Mesendoderm (in vitro differentiated cells): Measurements from ENCODE around the gene IPMK. TPM values are rescaled to one million over a fixed set of nuclear protein-coding genes. Genes with fewer than 3 reads are reported as not detected.

Source experiments
- DNase-seq: peaks from one replicate; pipeline ENCODE4 v3.0.0; 2013
- H2AK5ac ChIP-seq: 2 replicates; pipeline ENCODE4 v1.6.1; 2013; ENCODE audit warnings: low read length, inconsistent platforms
- H2BK120ac ChIP-seq: 2 replicates; pipeline ENCODE4 v1.6.1; 2013; ENCODE audit warnings: low read depth, mild to moderate bottlenecking, low read length, moderate library complexity, mixed read lengths
- H2BK15ac ChIP-seq: replicated peaks from 2 replicates; pipeline ENCODE4 v1.6.1; 2013; ENCODE audit warnings: low read depth, mild to moderate bottlenecking, moderate library complexity
- H2BK5ac ChIP-seq: 2 replicates; pipeline ENCODE4 v1.6.1; 2013; ENCODE audit warnings: low read length, inconsistent platforms
- H3K18ac ChIP-seq: 2 replicates; pipeline ENCODE4 v1.6.1; 2013; ENCODE audit warnings: mild to moderate bottlenecking, low read length, mixed read lengths
- H3K23ac ChIP-seq: one replicate; pipeline ENCODE4 v1.6.1; 2013; ENCODE audit warnings: low read length
- H3K27ac ChIP-seq: 2 replicates; pipeline ENCODE4 v1.5.1; 2013; ENCODE audit warnings: low read depth, mild to moderate bottlenecking, inconsistent platforms, low read length, moderate library complexity
- H3K27me3 ChIP-seq: 2 replicates; pipeline ENCODE4 v1.6.1; 2013; ENCODE audit warnings: low read length, control low read depth, mild to moderate bottlenecking, inconsistent platforms; ENCODE audit not compliant: insufficient read depth, poor library complexity
- H3K36me3 ChIP-seq: 2 replicates; pipeline ENCODE4 v1.6.1; 2013; ENCODE audit warnings: low read length, inconsistent platforms; ENCODE audit not compliant: control insufficient read depth, insufficient read depth
- H3K4ac ChIP-seq: one replicate; pipeline ENCODE4 v1.6.1; 2013; ENCODE audit warnings: low read depth, mild to moderate bottlenecking, low read length, moderate library complexity
- H3K4me1 ChIP-seq: 2 replicates; pipeline ENCODE4 v1.6.1; 2013; ENCODE audit warnings: low read depth, low read length, inconsistent platforms; ENCODE audit not compliant: control insufficient read depth
- H3K4me2 ChIP-seq: 2 replicates; pipeline ENCODE4 v1.6.1; 2013; ENCODE audit warnings: low read length
- H3K4me3 ChIP-seq: 2 replicates; pipeline ENCODE4 v1.5.1; 2013; ENCODE audit warnings: mild to moderate bottlenecking, low read length
- H3K56ac ChIP-seq: one replicate; pipeline ENCODE4 v1.6.1; 2013; ENCODE audit warnings: low read length
- H3K79me1 ChIP-seq: 2 replicates; pipeline ENCODE4 v1.6.1; 2013; ENCODE audit warnings: low read length, inconsistent platforms
- H3K79me2 ChIP-seq: 2 replicates; pipeline ENCODE4 v1.6.1; 2013; ENCODE audit warnings: mild to moderate bottlenecking, low read length; ENCODE audit not compliant: control insufficient read depth, insufficient read depth
- H3K9ac ChIP-seq: 2 replicates; pipeline ENCODE4 v1.6.1; 2013; ENCODE audit warnings: low read length, inconsistent platforms
- H4K5ac ChIP-seq: one replicate; pipeline ENCODE4 v1.6.1; 2013; ENCODE audit warnings: low read length
- H4K8ac ChIP-seq: one replicate; pipeline ENCODE4 v1.6.1; 2013; ENCODE audit warnings: low read depth, mild to moderate bottlenecking, control low read depth, low read length, moderate library complexity
- WGBS: extraction: QIAGEN DNeasy Blood & Tissue Kit; methylation state at CpG from one replicate; pipeline ENCODE4 v1.1.7; 2013; ENCODE audit warnings: low lambda C conversion rate, missing lambda C conversion rate; ENCODE audit not compliant: insufficient coverage; ENCODE audit errors: extremely low coverage; 5-methylcytosine and 5-hydroxymethylcytosine counted together
- polyA plus RNA-seq, 2 experiments: library from polyadenylated mRNA; stranded (reverse); fragments of 200-250 nt; gene quantifications; one replicate each; pipeline ENCODE4 v1.2.3, GENCODE V29; 2013

The IPMK gene
- 8.0 TPM for polyA plus RNA-seq (2013, experiment 1 of 2)
- 8.3 TPM for polyA plus RNA-seq (2013, experiment 2 of 2)

GRCh38 chr10:58267713-58268453 lies at the start of gene IPMK:
Gene IPMK, minus strand, starts transcription at chr10:58267894. Its CDS starts 283 bp downstream, at chr10:58267611.
- H4K8ac ChIP-seq, result no peak within 1 kb of the TSS
- H3K4me1 ChIP-seq, result no peaks in the 10 kb centered on the region
- H3K56ac ChIP-seq, result peak within 1 kb of the TSS; percentile 96
- peak within 1 kb of the TSS; percentile 73 for H2BK5ac ChIP-seq
- no CpG with 5 or more reads among the region's 76 CpGs for WGBS
- H3K18ac ChIP-seq, result peak within 1 kb of the TSS; percentile 91
- no peak within 1 kb of the TSS for H3K4ac ChIP-seq
- no peaks in the 10 kb centered on the region for H3K36me3 ChIP-seq
- H3K27me3 ChIP-seq, result no peaks in the 10 kb centered on the region
- peak within 1 kb of the TSS; percentile 82 for H3K9ac ChIP-seq
- H2BK120ac ChIP-seq, result no peak within 1 kb of the TSS
- H3K4me3 ChIP-seq, result peak within 1 kb of the TSS; percentile 72
- peak within 1 kb of the TSS; percentile 97 for H3K23ac ChIP-seq
- H3K27ac ChIP-seq, result peak within 1 kb of the TSS; percentile 81
- no peak within 1 kb of the TSS for H2BK15ac ChIP-seq
- H4K5ac ChIP-seq, result no peak within 1 kb of the TSS
- peaks cover 2% of the 10 kb centered on the region for H3K79me1 ChIP-seq
- DNase-seq, result peak; percentile 94
- peaks cover 16% of the 10 kb centered on the region for H3K79me2 ChIP-seq
- H3K4me2 ChIP-seq, result peak within 1 kb of the TSS; percentile 86
- H2AK5ac ChIP-seq, result no peak within 1 kb of the TSS

- H3K27me3 ChIP-seq, result no peaks in the 10 kb centered on the region
- H3K23ac ChIP-seq, result no peak overlapping the region
- H3K4me2 ChIP-seq, result no peak overlapping the region
- no peak overlapping the region for H2AK5ac ChIP-seq
- no peaks in the 10 kb centered on the region for H3K79me2 ChIP-seq
- H3K79me1 ChIP-seq, result no peaks in the 10 kb centered on the region
- H3K4ac ChIP-seq, result no peak overlapping the region
- no peak overlapping the region for H3K56ac ChIP-seq
- H2BK15ac ChIP-seq, result no peak overlapping the region
- no peaks in the 10 kb centered on the region for H3K36me3 ChIP-seq
- no peak overlapping the region for H3K9ac ChIP-seq
- H2BK120ac ChIP-seq, result no peak overlapping the region
- no peak overlapping the region for H4K5ac ChIP-seq
- no peak overlapping the region for H3K18ac ChIP-seq
- H3K27ac ChIP-seq, result no peak overlapping the region
- no peaks in the 10 kb centered on the region for H3K4me1 ChIP-seq
- H4K8ac ChIP-seq, result no peak overlapping the region
- H2BK5ac ChIP-seq, result no peak overlapping the region
- H3K4me3 ChIP-seq, result no peak overlapping the region
- no peak for DNase-seq
Measured at GRCh38 chr10:58316874-58317273, 49.2 kb upstream of the IPMK start.

GRCh38 chr10:58311026-58311425 lies 43.3 kb upstream of the IPMK start:
- no peak overlapping the region for H2BK5ac ChIP-seq
- no peak overlapping the region for H3K4me3 ChIP-seq
- no peak overlapping the region for H4K5ac ChIP-seq
- H3K36me3 ChIP-seq, result no peaks in the 10 kb centered on the region
- no peak overlapping the region for H2BK15ac ChIP-seq
- H4K8ac ChIP-seq, result no peak overlapping the region
- no peak overlapping the region for H2AK5ac ChIP-seq
- no peak overlapping the region for H3K18ac ChIP-seq
- H3K4ac ChIP-seq, result no peak overlapping the region
- no peak overlapping the region for H3K23ac ChIP-seq
- H3K27me3 ChIP-seq, result no peaks in the 10 kb centered on the region
- no peaks in the 10 kb centered on the region for H3K4me1 ChIP-seq
- no peak overlapping the region for H3K27ac ChIP-seq
- no peaks in the 10 kb centered on the region for H3K79me1 ChIP-seq
- H3K9ac ChIP-seq, result no peak overlapping the region
- no peak overlapping the region for H3K56ac ChIP-seq
- no peak for DNase-seq
- H2BK120ac ChIP-seq, result no peak overlapping the region
- no peaks in the 10 kb centered on the region for H3K79me2 ChIP-seq
- H3K4me2 ChIP-seq, result no peak overlapping the region

GRCh38 chr10:58307676-58308075 lies 40.0 kb upstream of the IPMK start:
- Histone ChIP-seq H3K18ac (no peak overlapping the region), H3K79me2 (no peaks in the 10 kb centered on the region), H2BK120ac (no peak overlapping the region), H3K36me3 (no peaks in the 10 kb centered on the region), H3K56ac (no peak overlapping the region), H2BK5ac (no peak overlapping the region), H4K8ac (no peak overlapping the region), H4K5ac (no peak overlapping the region), H2AK5ac (no peak overlapping the region), H3K4me1 (no peaks in the 10 kb centered on the region), H2BK15ac (no peak overlapping the region), H3K4me2 (no peak overlapping the region), H3K27ac (no peak overlapping the region), H3K4ac (no peak overlapping the region), H3K9ac (no peak overlapping the region), H3K23ac (no peak overlapping the region), H3K4me3 (no peak overlapping the region), H3K79me1 (no peaks in the 10 kb centered on the region), H3K27me3 (no peaks in the 10 kb centered on the region)
- WGBS, result no CpG with 5 or more reads among the region's 3 CpGs
- no peak for DNase-seq

GRCh38 chr10:58305821-58306220 lies 38.1 kb upstream of the IPMK start:
- DNase-seq, result no peak
- no peak overlapping the region for H3K27ac ChIP-seq
- no peak overlapping the region for H3K9ac ChIP-seq
- no peak overlapping the region for H2BK15ac ChIP-seq
- H3K23ac ChIP-seq, result no peak overlapping the region
- H2BK5ac ChIP-seq, result no peak overlapping the region
- no peak overlapping the region for H4K8ac ChIP-seq
- H3K4ac ChIP-seq, result no peak overlapping the region
- H3K4me2 ChIP-seq, result no peak overlapping the region
- H3K36me3 ChIP-seq, result no peaks in the 10 kb centered on the region
- no peak overlapping the region for H3K56ac ChIP-seq
- no peaks in the 10 kb centered on the region for H3K27me3 ChIP-seq
- no peak overlapping the region for H3K18ac ChIP-seq
- H4K5ac ChIP-seq, result no peak overlapping the region
- no peak overlapping the region for H2BK120ac ChIP-seq
- no peak overlapping the region for H3K4me3 ChIP-seq
- H3K79me2 ChIP-seq, result no peaks in the 10 kb centered on the region
- no CpG with 5 or more reads among the region's 4 CpGs for WGBS
- H3K79me1 ChIP-seq, result no peaks in the 10 kb centered on the region
- H3K4me1 ChIP-seq, result no peaks in the 10 kb centered on the region
- no peak overlapping the region for H2AK5ac ChIP-seq

GRCh38 chr10:58304099-58304633 lies 36.5 kb upstream of the IPMK start:
- no peak for DNase-seq

More at GRCh38 chr10:58304099-58304633, 36.5 kb upstream of the IPMK start:
- Histone ChIP-seq H3K27ac (no peak overlapping the region), H2BK120ac (no peak overlapping the region), H3K23ac (no peak overlapping the region), H3K4me2 (no peak overlapping the region), H2BK5ac (no peak overlapping the region), H4K5ac (no peak overlapping the region), H3K4me3 (no peak overlapping the region), H4K8ac (no peak overlapping the region), H3K4me1 (no peaks in the 10 kb centered on the region), H3K36me3 (no peaks in the 10 kb centered on the region), H3K79me2 (no peaks in the 10 kb centered on the region), H3K56ac (no peak overlapping the region), H3K79me1 (no peaks in the 10 kb centered on the region), H2AK5ac (no peak overlapping the region), H3K27me3 (no peaks in the 10 kb centered on the region), H3K9ac (no peak overlapping the region), H2BK15ac (no peak overlapping the region), H3K18ac (no peak overlapping the region), H3K4ac (no peak overlapping the region)
- WGBS, result no CpG with 5 or more reads among the region's 3 CpGs
